A549 (cell line): ENCODE measurements around the gene TRIM54. TPM values are rescaled to one million over a fixed set of nuclear protein-coding genes. Genes with fewer than 3 reads are reported as not detected.

Experiments
- ATAC-seq, 2 experiments: fragments of 200-7000 bp in 1 of 2; fragments of >200 bp in 1 of 2; cut with Nextera tagmentation in 1 of 2; cut with Tn5 transposase in 1 of 2; 3 replicates each; pipeline versions ENCODE4 v1.8.0 to v1.9.1; 2018 to 2020; ENCODE audit warnings: mild to moderate bottlenecking in 1 of 2, moderate library complexity in 1 of 2
- CTCF ChIA-PET: fragments of 300-600 bp; sonication (Branson Sonifier 250); formaldehyde crosslinking; extraction: SDS; loops from one replicate; lab custom pipeline; 2021; ENCODE audit warnings: antibody characterized with exemption, inconsistent platforms; lab: Yijun Ruan, JAX
- POLR2A ChIA-PET: fragments of 350-600 bp; formaldehyde crosslinking; extraction: SDS; loops from one replicate; lab custom pipeline; 2021; ENCODE audit warnings: antibody characterized with exemption, inconsistent platforms; lab: Yijun Ruan, JAX
- DNase-seq, 2 experiments: peaks; one replicate each; pipeline versions ENCODE4 v3.0.0 to v3.0.0-alpha.2; 2011 to 2016; ENCODE audit warnings: low read depth in 1 of 2, low spot score in 1 of 2
- FAIRE-seq: peaks from 2 replicates; lab custom pipeline; 2011; peaks lifted over from hg19 to GRCh38; lab: Jason Lieb, UNC
- H3K27ac ChIP-seq, 2 experiments: fragments of >200 bp; sonication (Bioruptor Twin); formaldehyde crosslinking; 3 replicates each; pipeline ENCODE4 v1.5.1; 2016 to 2017
- H3K4me1 ChIP-seq: fragments of >200 bp; sonication (Bioruptor Twin); formaldehyde crosslinking; 3 replicates; pipeline ENCODE4 v1.6.1; 2016
- H3K4me2 ChIP-seq: fragments of >200 bp; sonication (Bioruptor Twin); formaldehyde crosslinking; 3 replicates; pipeline ENCODE4 v1.6.1; 2016
- H3K4me3 ChIP-seq: fragments of >200 bp; sonication (Bioruptor Twin); formaldehyde crosslinking; 3 replicates; pipeline ENCODE4 v1.5.1; 2016
- H3K9me3 ChIP-seq: fragments of >200 bp; sonication (Bioruptor Twin); formaldehyde crosslinking; 3 replicates; pipeline ENCODE4 v1.6.1; 2016
- ATOH8 ChIP-seq: fragments of 250-450 bp; sonication (Bioruptor Pico); IDR thresholded peaks from 2 replicates; pipeline ENCODE4 v1.5.0; 2020; ENCODE audit warnings: low read depth, mild to moderate bottlenecking, moderate library complexity
- EHF ChIP-seq: fragments of 250-450 bp; sonication (Bioruptor Pico); IDR thresholded peaks from 2 replicates; pipeline ENCODE4 v1.5.0; 2020; ENCODE audit warnings: mild to moderate bottlenecking
- ELK1 ChIP-seq: fragments of 150-350 bp; IDR thresholded peaks from 2 replicates; pipeline ENCODE4 v1.6.1; 2014; ENCODE audit warnings: low read depth, mild to moderate bottlenecking, low read length
- EP300 ChIP-seq, 2 experiments: fragments of >200 bp; sonication (Bioruptor Twin); formaldehyde crosslinking; IDR thresholded peaks; 2 replicates in 1 of 2; 3 replicates in 1 of 2; pipeline ENCODE4 v1.6.1; 2016 to 2017
- FOSL2 ChIP-seq, 2 experiments: fragments of 450-650 bp in 1 of 2; fragments of >200 bp in 1 of 2; sonication (Bioruptor Twin) in 1 of 2; formaldehyde crosslinking; IDR thresholded peaks; 2 replicates each; pipeline versions ENCODE4 v1.5.0 to v1.6.1; 2016 to 2020; ENCODE audit warnings: mild to moderate bottlenecking in 1 of 2, moderate library complexity in 1 of 2
- HOXB13 ChIP-seq: fragments of 250-450 bp; sonication (Bioruptor Pico); IDR thresholded peaks from 2 replicates; pipeline ENCODE4 v1.5.0; 2020; ENCODE audit warnings: low read depth, mild to moderate bottlenecking, moderate library complexity
- KDM5A ChIP-seq: fragments of 200-600 bp; sonication (generic); IDR thresholded peaks from 2 replicates; pipeline ENCODE4 v1.6.1; 2016; ENCODE audit warnings: antibody characterized with exemption, mild to moderate bottlenecking
- NR3C1 ChIP-seq: fragments of >200 bp; sonication (Bioruptor Twin); formaldehyde crosslinking; IDR thresholded peaks from 3 replicates; pipeline ENCODE4 v1.6.1; 2017
- PBX3 ChIP-seq: IDR thresholded peaks from 2 replicates; pipeline ENCODE4 v1.6.1; 2012
- PHF8 ChIP-seq: fragments of 200-600 bp; sonication (generic); IDR thresholded peaks from 2 replicates; pipeline ENCODE4 v1.6.1; 2016; ENCODE audit warnings: low read depth, mild to moderate bottlenecking, antibody characterized with exemption, moderate library complexity, borderline replicate concordance
- POLR2AphosphoS2 ChIP-seq: conservative IDR thresholded peaks from 2 replicates; pipeline ENCODE4 v1.6.1; 2012; ENCODE audit warnings: low read length, improper control_type of control experiment, inconsistent platforms
- RCOR1 ChIP-seq: fragments of 150-350 bp; IDR thresholded peaks from 2 replicates; pipeline ENCODE4 v1.6.1; 2014; ENCODE audit warnings: antibody characterized with exemption, low read length, low read depth
- REST ChIP-seq: fragments of 200-600 bp; sonication (generic); IDR thresholded peaks from 2 replicates; pipeline ENCODE4 v1.6.1; 2016; ENCODE audit warnings: antibody characterized with exemption, mild to moderate bottlenecking, moderate library complexity
- TFCP2L1 ChIP-seq: fragments of 250-450 bp; sonication (Bioruptor Pico); IDR thresholded peaks from 2 replicates; pipeline ENCODE4 v1.5.0; 2021; ENCODE audit warnings: mild to moderate bottlenecking
- TP53 ChIP-seq: fragments of 250-450 bp; sonication (Bioruptor Pico); IDR thresholded peaks from 2 replicates; pipeline ENCODE4 v1.5.0; 2021; ENCODE audit warnings: mild to moderate bottlenecking, moderate library complexity
- ZC3H11A ChIP-seq: fragments of 450-650 bp; IDR thresholded peaks from 2 replicates; pipeline ENCODE4 v1.6.1; 2014; ENCODE audit warnings: antibody characterized with exemption, mild to moderate bottlenecking
- ZNF302 ChIP-seq: fragments of 250-450 bp; sonication (Bioruptor Pico); IDR thresholded peaks from 2 replicates; pipeline ENCODE4 v1.9.0; 2021; ENCODE audit warnings: inconsistent platforms, mild to moderate bottlenecking, moderate library complexity
- WGBS: methylation state at CpG from one replicate; pipeline ENCODE4 v1.1.6; 2017; ENCODE audit errors: missing lambda C conversion rate; 5-methylcytosine and 5-hydroxymethylcytosine counted together
- polyA plus RNA-seq, 4 experiments: library from polyadenylated mRNA; depleted of rRNA in 3 of 4; stranded (reverse); fragments of >200 nt; fragmentation: RNase III in 1 of 4; extraction: RNeasy Plus Mini Kit Qiagen cat#74134 plus additional on column Dnase treatment in 1 of 4; gene quantifications; 2 replicates in 3 of 4; 3 replicates in 1 of 4; pipeline ENCODE4 v1.2.3, GENCODE V29; 2011 to 2017

The TRIM54 gene
- polyA plus RNA-seq, 2 of the 4 experiments (the other 2 are of a cell fraction), result 0.13 to 0.14 TPM

GRCh38 chr2:27320958-27321543, 38.8 kb downstream of the TRIM54 start (continued):
- TF ChIP-seq FOSL2 (IDR thresholded peaks at IDR 0.05) (peak; percentile 99), FOSL2 (CRISPR knock-in tag; IDR thresholded peaks at IDR 0.05) (peak; percentile 100), RCOR1 (no peak), PBX3 (0 out of 2 replicates have a peak, but pooled peaks have one; percentile 46), HOXB13 (CRISPR knock-in tag) (no peak)

- WGBS, result 5% methylated on average over 9 of the region's 10 CpGs
These were observed 40.1 kb downstream of the TRIM54 start for GRCh38 chr2:27322301-27322765.

More at GRCh38 chr2:27322301-27322765, 40.1 kb downstream of the TRIM54 start:
- Histone ChIP-seq H3K27ac (peak overlapping the region; percentile 93 to 99), H3K4me3 (peak overlapping the region; percentile 58), H3K4me1 (peaks cover 31% of the 10 kb centered on the region), H3K9me3 (no peaks in the 10 kb centered on the region), H3K4me2 (peak overlapping the region; percentile 82)
- peak; percentile 15 to 20 for ATAC-seq
- TF ChIP-seq ZNF302 (CRISPR knock-in tag), result no peak
- no peak for TF ChIP-seq ELK1
- TF ChIP-seq ATOH8 (CRISPR knock-in tag), result no peak
- no peak for TF ChIP-seq KDM5A
- no peak; the same call in 1 of the 2 replicates for TF ChIP-seq POLR2AphosphoS2
- no peak for TF ChIP-seq PHF8
- TF ChIP-seq HOXB13 (CRISPR knock-in tag), result no peak
- no peak for TF ChIP-seq EP300 (IDR thresholded peaks at IDR 0.05)
- no peak for TF ChIP-seq EHF (CRISPR knock-in tag)
- no peak for TF ChIP-seq ZC3H11A
- TF ChIP-seq REST, result no peak
- no peak for TF ChIP-seq TFCP2L1 (CRISPR knock-in tag)
- no peak for TF ChIP-seq TP53
- TF ChIP-seq NR3C1, result no peak
- POLR2A ChIA-PET, result interaction anchor here (0.8 to 1.2 kb wide), 5 partner anchors 8 to 47 kb away, joined by 3 to 11 read pairs (median 4); partner anchors contain the start of gene GTF3C2
- no peak for FAIRE-seq
- peak in 1 of 2 experiments; percentile 15 for DNase-seq
- CTCF ChIA-PET, result interaction anchor here (1.0 to 12.8 kb wide), 16 partner anchors 9 to 223 kb away, joined by 3 to 171 read pairs (median 6); partner anchors contain the start of genes EIF2B4, SNX17 and ZNF513
